Nephron progenitor cell (in vitro differentiated cells): ENCODE results near the gene MARCHF5.
"Not testable (repeated sequence)": the region's sequence is repeated elsewhere in the genome, so short reads cannot be mapped to it uniquely, and the experiment has no call there.

Experiments
- DNase-seq: peaks from one replicate; pipeline ENCODE4 v3.0.0; 2021
- H3K27ac Mint-ChIP-seq: 2 replicates; pipeline ENCODE4 v1.8.0; 2021; ENCODE audit warnings: mild to moderate bottlenecking, moderate library complexity, mixed read lengths
- H3K27me3 Mint-ChIP-seq: 2 replicates; pipeline ENCODE4 v1.8.0; 2021; ENCODE audit warnings: mild to moderate bottlenecking, low read depth, mixed read lengths; ENCODE audit not compliant: poor library complexity
- H3K36me3 Mint-ChIP-seq: 2 replicates; pipeline ENCODE4 v1.8.0; 2021; ENCODE audit warnings: low read depth, mixed read lengths
- H3K4me1 Mint-ChIP-seq: 2 replicates; pipeline ENCODE4 v1.8.0; 2021; ENCODE audit warnings: mixed read lengths
- H3K4me3 Mint-ChIP-seq: 2 replicates; pipeline ENCODE4 v1.8.0; 2021; ENCODE audit warnings: mild to moderate bottlenecking, moderate library complexity, mixed read lengths
- H3K9me3 Mint-ChIP-seq: 2 replicates; pipeline ENCODE4 v1.8.0; 2021; ENCODE audit warnings: mild to moderate bottlenecking, moderate library complexity, mixed read lengths
- TF ChIP-seq, protein P1 (sequence below): fragments of 200-600 bp; sonication (generic); IDR thresholded peaks from 2 replicates; pipeline ENCODE4 v1.5.0; 2021; ENCODE audit warnings: antibody characterized with exemption

The MARCHF5 gene

DNA sequence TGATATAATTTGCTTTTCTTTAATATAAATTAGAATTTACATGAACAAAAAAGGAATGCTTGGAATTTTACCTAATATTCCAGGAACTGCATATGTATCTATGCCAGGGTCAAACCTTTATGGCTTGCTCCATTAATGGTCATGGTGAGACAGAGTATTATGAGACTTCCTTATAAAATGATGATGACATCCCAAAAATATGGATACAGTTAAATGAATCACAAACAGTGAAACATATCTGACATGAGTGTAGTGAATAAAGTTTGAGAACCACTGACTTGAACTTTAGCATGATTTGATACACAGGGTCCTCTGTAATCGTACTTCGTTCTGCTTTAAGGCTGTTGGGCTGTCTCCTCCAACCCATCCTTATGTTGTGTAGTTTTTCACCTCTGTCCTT lies 51.8 kb downstream of the MARCHF5 start:
- Mint-ChIP-seq H3K9me3 (no peaks in the 10 kb centered on the region), H3K36me3 (peaks cover 64% of the 10 kb centered on the region), H3K27me3 (peaks cover 5% of the 10 kb centered on the region), H3K4me3 (no peak overlapping the region), H3K4me1 (no peaks in the 10 kb centered on the region), H3K27ac (peak overlapping the region; percentile 49)
- TF ChIP-seq, protein P1, sequence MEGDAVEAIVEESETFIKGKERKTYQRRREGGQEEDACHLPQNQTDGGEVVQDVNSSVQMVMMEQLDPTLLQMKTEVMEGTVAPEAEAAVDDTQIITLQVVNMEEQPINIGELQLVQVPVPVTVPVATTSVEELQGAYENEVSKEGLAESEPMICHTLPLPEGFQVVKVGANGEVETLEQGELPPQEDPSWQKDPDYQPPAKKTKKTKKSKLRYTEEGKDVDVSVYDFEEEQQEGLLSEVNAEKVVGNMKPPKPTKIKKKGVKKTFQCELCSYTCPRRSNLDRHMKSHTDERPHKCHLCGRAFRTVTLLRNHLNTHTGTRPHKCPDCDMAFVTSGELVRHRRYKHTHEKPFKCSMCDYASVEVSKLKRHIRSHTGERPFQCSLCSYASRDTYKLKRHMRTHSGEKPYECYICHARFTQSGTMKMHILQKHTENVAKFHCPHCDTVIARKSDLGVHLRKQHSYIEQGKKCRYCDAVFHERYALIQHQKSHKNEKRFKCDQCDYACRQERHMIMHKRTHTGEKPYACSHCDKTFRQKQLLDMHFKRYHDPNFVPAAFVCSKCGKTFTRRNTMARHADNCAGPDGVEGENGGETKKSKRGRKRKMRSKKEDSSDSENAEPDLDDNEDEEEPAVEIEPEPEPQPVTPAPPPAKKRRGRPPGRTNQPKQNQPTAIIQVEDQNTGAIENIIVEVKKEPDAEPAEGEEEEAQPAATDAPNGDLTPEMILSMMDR = no peak
- no peak for DNase-seq

DNA sequence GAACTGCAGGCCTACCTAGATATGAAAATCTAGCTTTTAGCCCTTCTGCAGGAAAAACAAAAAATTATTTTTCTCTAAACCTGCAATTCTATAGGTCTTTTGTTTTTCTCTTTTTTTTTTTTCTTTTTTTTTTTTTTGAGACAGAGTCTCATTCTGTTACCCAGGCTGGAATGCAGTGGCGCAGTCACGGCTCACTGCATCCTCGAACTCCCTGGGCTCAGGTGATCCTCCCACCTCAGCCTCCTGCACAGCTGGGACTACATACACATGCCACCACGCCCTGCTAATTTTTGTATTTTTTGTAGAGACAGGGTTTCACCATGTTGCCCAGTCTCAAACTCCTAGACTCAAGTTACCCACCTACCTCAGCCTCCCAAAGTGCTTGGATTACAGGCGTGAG lies 54.6 kb downstream of the MARCHF5 start:
- H3K9me3 Mint-ChIP-seq, H3K4me3 Mint-ChIP-seq, H3K27me3 Mint-ChIP-seq, H3K4me1 Mint-ChIP-seq: not testable (repeated sequence)
- peak; percentile 5 for DNase-seq
- Mint-ChIP-seq H3K36me3 (peaks cover 82% of the 10 kb centered on the region), H3K27ac (peak overlapping the region; percentile 59)

DNA sequence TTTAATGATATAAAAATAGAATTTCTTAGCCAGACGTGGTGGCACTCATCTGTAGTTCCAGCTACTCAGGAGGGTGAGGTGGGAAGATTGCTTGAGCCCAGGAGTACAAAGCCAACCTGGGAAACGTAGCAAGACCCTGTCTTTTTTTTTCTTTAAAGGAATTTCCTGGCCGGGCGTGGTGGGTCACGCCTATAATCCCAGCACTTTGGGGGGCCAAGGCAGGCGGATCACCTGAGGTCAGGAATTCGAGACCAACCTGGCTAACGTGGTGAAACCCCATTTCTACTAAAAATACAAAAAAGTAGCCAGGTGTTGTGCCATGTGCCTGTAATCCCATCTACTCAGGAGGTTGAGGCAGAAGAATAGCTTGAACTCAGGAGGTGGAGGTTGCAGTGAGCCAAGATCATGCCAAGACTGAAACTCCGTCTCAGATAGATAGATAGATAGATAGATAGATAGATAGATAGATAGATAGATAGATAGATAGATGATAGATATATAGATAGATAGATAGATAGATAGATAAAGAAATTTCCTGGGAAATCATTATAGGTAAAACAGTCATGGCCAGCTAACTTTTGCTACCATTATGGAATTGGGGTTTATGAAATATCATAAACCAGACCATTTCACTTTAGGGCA lies 56.2 kb downstream of the MARCHF5 start:
- H3K36me3 Mint-ChIP-seq = peaks cover 82% of the 10 kb centered on the region
- H3K4me1 Mint-ChIP-seq, H3K9me3 Mint-ChIP-seq, H3K27ac Mint-ChIP-seq, H3K27me3 Mint-ChIP-seq, H3K4me3 Mint-ChIP-seq, DNase-seq: not testable (repeated sequence)

DNA sequence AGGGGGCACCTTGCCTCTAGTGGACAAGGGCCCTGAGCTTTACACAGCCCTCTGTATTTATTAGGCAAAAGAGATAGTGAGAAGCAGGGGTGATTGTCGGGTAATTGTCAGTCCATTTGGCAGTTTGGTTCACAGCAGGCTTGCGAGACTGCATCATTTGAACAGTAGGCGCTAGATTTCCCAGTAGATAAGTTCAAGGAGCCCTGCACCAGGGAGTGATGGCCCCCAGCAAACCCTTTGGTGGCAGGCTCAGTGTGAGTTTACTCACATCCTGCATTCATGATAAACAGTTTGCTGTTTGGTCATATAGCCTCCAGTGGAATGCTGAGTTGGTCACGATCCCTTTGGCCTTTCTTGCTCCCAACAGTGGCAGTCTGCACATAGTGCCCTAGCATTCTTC lies 59.4 kb downstream of the MARCHF5 start:
- TF ChIP-seq, protein P1 = no peak
- Mint-ChIP-seq H3K27ac (peak overlapping the region; percentile 72), H3K4me3 (no peak overlapping the region), H3K4me1 (no peaks in the 10 kb centered on the region), H3K27me3 (peaks cover 2% of the 10 kb centered on the region), H3K36me3 (peaks cover 60% of the 10 kb centered on the region), H3K9me3 (peaks cover 7% of the 10 kb centered on the region)
- DNase-seq = no peak

DNA sequence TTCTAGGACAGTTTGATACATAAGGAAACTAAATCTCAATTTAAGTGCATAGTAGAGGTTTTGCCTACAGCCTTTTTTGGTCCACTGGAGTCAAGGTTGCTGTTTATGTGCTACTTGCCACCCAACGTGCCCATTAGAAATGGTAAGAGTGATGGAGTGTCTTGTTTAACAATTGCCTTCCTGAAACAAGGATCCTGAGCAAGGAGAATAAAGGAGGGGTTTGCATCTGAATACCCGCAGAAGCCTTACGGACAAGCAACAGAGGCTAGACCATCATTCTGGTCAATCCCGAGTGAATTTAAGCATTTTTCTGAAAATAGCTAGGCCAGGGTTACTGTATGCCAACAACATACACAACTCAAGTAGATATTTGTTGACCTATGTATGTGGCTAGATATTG lies 63.6 kb downstream of the MARCHF5 start:
- Mint-ChIP-seq H3K27me3 (peaks cover 3% of the 10 kb centered on the region), H3K9me3 (peaks cover 11% of the 10 kb centered on the region), H3K36me3 (peaks cover 25% of the 10 kb centered on the region), H3K4me1 (no peaks in the 10 kb centered on the region), H3K4me3 (no peak overlapping the region), H3K27ac (no peak overlapping the region)
- no peak for DNase-seq
- TF ChIP-seq, protein P1 = no peak

DNA sequence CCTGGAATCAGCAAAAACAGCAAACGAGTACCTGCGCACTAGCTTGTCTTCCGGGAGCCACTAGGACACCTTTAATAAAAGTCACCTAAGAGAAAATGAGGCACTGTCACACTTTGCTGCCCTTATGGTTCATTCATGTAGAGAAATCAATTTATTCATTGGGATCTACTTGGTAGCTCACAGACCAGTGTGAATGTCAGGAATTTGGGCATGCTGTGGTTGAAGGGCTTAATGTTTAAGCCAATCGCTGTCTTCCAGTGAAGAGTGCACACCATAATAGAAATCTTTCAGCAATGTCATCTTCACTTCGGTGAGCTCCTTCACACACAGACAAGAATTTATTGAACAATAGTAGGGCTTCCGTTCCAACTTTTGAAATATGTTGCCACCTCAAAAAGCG lies 65.1 kb downstream of the MARCHF5 start:
- Mint-ChIP-seq H3K4me1 (no peaks in the 10 kb centered on the region), H3K36me3 (peaks cover 10% of the 10 kb centered on the region), H3K9me3 (peaks cover 9% of the 10 kb centered on the region), H3K27me3 (peaks cover 3% of the 10 kb centered on the region), H3K27ac (no peak overlapping the region), H3K4me3 (no peak overlapping the region)
- no peak for DNase-seq
- TF ChIP-seq, protein P1 = no peak

DNA sequence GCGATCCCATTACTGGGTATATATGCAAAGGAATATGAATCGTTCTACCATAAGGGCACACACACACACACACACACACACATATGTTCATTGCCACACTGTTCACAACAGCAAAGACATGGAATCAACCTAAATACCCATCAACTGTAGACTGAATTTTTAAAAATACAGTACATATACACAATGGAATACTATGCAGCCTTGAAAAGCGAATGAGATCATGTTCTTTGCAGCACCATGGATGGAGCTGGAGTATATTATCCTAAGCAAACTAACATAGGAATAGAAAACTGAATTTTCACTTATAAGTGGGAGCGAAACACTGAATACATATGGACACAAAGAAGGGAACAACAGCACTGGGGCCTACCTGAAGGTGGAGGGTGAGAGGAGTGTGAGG lies 72.5 kb downstream of the MARCHF5 start:
- TF ChIP-seq, protein P1 = no peak
- Mint-ChIP-seq H3K36me3 (no peaks in the 10 kb centered on the region), H3K9me3 (peaks cover 10% of the 10 kb centered on the region), H3K27me3 (peaks cover 6% of the 10 kb centered on the region), H3K4me1 (no peaks in the 10 kb centered on the region), H3K4me3 (no peak overlapping the region), H3K27ac (no peak overlapping the region)
- DNase-seq = no peak
